T-helper 2 cell (primary cell): ENCODE measurements around the gene C19orf81.

Experiments
- DNase-seq, 5 experiments: peaks; one replicate each; pipeline versions ENCODE4 v3.0.0 to v3.0.0-alpha.2; 2012 to 2022

Gene C19orf81

DNA sequence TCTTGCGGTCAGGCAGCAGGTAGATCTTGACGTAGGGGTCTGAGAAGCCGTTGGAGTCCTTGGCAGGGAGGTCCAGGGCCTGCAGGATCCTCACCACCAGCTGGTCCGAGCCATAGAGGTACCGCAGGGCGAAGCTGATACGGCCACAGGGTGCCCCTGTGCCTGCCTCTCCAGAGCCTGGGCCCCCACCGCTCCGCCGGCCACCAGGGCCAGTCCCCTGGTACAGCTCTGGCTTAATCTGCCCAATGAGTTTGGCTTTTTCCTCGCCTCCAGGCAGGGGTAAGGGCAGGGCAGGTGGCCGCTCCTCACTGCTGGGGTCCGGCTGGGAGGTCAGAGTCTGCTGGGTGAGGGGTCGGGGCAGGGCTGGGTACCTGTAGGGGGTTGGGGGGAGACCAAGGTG is 19.4 kb upstream of the C19orf81 start:
- DNase-seq: no peak

DNA sequence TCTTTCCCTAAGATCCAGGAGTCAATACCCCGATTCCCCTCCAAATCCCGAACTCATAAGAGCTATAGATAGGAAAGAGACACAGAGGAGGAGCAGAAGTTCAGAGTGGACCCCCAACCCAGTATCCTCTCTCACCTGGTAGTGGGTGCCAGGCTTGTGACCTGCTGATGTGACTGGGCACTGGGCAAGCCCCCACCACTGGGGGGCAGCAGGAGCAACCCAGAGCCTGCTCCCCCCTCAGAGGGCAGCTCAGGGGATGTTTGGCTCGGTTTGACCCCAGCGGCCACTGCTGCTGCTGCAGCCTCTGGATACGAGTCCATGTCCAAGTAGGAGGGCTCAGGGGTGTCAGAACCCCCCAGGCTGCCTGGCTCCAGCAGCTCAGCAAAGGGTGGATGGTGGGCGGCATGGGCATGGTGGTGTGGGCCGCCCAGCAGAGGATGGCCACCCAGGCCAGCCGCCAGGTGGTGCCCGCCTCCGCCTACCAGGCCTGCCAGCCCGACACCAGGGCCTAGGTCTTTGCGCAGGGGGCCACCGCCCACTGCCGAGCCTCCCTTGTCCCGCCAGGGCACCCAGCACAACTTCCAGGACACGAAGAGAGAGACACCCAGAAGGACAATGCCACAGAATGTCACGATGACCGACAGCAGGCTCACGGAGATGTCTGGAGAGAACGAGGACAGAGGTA is 17.0 kb upstream of the C19orf81 start:
- no peak for DNase-seq

DNA sequence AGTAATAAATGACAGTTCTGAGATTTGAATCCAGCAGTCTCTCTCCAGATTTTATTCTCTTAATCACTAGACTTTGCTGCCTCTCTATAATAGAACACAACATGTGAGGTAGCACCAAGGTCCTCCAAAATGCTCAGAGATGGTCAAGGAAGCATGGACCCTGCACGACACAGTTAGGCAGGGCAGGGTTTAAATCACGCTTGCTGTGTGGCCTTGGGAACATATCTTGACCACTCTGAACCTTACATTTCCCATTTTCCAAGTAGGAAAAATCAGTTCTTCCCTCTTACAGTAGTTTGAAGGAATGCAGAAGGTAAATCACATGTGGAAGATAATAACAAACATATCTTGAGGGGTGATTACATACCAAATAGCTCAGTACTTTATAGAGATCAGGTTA is 15.9 kb upstream of the C19orf81 start:
- DNase-seq: no peak

DNA sequence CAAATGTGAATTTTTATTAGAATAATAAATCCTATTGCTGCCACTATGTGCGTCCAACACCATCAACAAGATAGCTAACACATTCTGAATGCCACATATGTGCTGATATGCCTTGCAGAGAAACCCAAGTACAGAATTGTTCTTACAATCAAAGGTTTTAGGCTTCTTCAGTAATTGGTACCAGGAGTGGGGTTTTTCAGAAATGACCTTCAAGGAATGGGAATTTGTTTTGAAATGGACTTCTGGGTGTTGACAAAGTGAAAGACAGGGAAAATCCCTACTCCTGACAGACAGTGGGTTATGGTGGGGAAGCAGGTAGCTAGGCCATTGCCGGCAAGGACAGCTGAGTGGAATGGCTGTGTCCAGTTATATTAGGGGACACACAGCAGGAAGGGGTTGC is 15.3 kb upstream of the C19orf81 start:
- no peak for DNase-seq

DNA sequence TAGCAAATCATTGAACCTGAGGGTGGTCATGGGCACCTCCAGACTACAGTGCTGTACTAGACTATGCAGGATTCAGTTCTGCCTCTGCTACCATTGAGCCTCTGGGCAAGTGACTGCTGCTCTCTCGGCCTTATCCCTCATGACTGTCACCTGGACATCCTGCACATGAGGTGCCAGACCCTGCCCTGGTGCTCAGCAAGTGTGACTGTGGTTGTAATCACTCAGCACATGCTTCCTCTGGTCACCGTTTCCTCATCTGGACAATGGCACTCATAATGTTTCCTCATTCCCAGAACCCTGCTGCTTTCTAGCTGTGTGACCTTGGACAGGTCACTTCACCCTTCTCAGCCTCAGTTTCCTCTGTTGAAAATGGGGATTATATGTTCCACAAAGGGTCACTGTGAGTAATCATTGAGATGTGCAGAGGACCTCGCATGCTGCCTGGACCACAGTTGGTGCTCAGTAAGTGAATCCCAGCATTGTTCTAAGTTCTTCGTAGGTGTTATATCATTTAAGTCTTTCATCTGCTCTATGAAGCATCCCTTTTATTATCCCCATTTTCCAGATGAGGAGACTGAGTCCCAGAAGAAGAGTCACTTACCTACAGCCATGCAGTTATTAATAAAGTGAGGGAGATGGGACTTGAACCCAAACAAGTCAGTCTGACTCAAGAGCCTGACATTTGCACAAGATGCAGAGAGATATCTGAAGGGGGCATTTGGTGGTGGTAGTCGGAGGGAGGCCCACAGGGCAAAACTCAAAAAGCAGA is 12.7 kb upstream of the C19orf81 start:
- DNase-seq: no peak

DNA sequence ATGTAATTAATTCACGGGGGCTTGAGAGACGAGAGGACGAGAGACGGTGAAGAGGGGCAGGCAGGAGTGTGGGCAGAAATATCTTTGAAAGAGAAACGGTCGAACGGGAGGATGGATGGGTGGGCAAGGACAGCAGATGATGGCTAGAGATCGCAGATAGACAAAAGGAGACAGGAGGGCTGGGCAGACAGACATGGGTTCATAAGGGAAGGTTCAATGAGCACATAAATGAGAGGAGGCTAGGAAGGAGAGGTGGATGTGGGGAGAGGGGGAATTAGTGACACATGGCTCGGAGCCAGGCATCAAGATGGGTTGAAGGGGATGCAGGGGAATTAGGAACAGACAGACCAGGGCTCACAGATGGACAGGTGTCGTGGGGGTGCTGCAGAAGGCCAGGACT is 10.6 kb upstream of the C19orf81 start:
- no peak for DNase-seq

DNA sequence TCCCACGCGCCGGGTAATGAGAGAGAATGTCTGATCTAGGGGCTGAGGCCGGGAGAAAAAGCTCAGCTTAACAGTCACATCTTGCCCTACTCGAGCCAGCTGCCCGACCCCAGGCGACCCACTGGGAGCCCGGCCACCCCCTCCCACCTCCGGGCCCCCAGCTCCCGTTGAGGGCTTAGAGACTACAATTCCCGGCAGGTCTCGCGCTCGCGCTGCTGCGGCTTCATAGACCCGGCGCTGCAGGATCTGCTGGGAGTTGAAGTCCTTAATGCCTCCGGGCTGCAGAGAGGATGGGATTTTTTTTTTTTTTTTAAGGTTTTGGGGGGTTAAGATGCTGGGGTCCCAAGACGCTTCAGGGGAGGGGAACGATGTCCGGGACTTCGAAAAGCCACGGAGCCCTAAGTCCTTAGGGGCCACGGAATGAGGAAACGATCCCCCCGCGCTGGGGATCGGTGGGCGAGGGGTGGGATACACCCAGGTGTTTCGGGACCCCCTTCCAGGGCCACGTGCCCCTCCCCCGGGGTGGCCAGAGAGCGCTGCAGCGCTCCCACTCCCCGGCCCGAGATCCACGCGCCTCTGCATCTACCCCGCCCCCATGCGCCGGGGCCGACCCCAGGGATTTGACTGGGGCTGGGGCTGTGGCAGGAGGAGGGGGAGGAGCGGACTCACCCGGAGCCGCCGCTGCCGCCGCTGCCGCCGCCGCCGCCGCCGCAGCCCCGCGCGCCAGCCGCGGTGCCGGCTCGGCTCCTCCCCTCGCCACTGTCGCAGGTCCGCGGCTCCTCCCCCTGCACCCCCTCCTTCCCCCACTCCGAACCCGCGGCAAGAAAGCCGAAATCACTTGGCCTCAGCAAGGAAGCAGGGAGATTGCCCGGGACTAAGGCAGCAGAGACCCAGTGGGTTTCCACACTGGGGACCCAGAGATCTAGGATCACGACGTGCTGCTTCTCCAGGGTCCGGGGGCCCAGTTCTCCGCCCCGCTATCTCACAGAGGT is 9.8 kb upstream of the C19orf81 start, which contains the start of gene SYT3:
Gene SYT3 (minus strand): TSS at position 761 of the 992 bp plus-strand sequence. CDS start 2,470 bp downstream, outside the sequence.
- DNase-seq: peak in 2 of 5 experiments; percentile 16

DNA sequence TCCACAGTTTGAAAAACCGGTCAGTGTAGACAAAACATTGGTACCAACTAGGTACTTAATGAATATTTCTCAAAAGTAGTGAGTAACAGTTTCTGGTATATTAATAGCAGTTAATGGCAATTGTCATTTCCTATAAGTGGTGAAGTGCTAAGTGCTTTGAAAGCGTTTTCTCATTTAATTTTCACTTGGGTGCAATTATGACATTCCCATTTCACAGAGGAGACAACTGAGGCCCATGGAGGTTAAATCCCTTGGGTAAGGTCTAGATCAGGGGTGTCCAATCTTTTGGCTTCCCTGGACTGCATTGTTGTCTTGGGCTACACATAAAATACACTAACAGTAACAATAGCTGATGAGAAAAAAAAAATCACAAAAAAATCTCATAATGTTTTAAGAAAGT is 8.9 kb upstream of the C19orf81 start:
- no peak for DNase-seq

DNA sequence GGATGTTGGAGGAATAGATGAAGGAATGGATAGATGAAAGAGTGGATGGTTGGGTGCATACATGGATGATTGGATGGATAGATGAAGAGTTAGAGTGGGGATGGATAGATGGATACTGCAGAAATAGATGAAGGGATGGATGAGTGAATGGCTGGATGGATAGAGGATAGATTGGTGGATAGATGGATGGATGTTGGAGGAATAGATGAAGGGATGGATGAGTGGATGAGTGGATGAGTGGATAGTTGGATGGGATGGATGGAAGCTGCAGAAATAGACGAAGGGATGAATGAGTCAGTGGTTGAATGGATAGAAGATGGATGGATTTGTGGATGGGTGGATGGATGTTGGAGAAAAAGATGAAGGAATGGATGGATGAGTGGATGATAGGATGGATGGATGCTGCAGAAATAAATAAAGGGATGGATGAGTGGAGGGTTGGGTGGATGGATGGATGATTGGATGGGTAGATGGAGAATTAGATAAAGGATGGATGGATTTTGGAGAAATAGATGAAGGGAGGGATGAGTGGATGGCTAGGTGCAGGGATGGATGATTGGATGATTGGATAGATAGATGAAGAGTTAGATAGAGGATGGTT is 4.8 kb upstream of the C19orf81 start:
- DNase-seq: no peak

DNA sequence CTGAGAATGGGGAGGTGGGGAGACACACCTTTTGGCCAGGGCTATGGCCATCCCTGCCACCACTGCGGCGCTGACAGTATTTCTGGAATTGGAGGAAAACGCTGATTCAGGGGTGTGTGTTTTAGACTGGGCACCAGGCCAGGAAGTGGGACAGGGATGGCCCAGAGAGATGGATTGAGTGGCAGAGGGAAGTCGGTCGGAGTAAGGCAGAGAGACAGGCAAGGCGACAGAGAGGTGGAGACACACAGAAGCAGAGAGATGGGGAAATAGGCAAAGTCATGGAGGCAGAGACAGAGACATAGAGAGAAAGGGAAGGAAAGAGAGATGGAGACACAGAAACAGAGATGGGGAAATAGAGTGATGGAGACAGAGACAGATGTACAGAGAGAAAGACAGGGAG is 4.1 kb upstream of the C19orf81 start:
- no peak for DNase-seq

DNA sequence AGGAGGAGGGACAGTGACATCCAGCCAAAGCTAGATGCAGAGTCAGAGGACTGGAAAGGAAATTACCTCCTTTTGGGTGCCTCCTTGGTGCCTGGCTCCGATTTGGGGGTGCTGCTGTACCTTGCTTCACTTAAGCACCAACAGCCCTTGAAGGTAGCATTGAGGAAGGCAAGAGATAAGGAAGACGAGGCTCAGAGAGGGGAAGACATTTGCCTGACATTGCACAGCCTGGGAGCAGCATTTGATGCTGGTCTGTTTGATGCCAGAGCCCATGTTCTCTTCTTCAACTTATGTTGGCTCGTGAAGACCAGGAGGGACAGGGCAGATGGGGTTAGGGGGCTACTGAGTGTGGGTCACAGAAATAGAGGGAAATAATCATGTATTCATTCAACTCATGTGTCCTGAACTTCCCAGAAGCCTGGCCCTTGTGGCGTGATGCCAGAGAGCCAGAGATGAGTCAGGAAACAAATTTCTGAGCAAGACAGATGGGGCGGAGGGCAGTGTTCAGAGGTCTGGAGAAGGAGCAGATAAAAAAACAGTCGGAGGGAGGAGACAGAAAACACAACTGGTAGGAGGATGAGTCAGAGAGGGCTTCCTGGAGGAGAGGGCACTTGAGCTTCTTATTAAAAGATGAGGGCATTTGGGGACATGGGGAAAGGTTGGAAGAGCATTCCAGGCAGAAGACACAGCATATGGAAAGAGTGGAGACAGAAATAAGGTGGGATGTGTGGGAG is 3.0 kb upstream of the C19orf81 start:
- no peak for DNase-seq

DNA sequence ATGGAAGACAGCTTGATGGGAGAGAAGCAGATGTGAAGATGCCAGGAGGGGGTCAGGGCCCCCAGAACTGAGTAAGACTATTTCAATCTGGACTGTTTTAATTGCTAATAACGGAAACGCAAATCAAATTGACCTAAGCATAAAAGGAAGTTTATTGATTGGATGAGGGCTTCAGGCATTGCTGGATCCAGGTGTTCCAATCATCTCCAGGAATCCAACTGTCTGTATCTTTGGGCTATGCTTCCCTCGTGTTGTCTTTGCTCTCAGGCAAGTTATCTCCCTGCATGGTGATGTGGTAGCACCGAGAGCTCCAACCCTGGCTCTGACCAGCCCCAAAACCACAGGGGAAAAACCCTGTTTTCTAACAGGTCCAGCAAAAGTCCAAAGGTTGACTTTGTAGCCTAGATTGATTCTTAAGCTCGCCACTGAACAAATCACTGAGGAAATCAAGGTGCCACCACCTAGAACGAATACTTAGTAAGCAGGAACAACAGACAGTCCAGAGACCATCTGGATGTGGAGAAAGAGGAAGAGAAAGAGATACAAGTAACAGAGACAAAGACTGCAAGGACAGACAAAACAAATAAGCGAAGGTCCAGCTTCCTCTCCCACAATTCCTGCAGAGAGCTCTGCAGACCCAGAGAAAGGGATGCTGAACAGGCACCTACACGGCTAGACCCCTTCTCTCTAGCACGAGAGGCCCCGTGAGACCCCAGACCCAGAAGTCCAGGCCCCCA is 1.2 kb upstream of the C19orf81 start:
- DNase-seq: no peak

DNA sequence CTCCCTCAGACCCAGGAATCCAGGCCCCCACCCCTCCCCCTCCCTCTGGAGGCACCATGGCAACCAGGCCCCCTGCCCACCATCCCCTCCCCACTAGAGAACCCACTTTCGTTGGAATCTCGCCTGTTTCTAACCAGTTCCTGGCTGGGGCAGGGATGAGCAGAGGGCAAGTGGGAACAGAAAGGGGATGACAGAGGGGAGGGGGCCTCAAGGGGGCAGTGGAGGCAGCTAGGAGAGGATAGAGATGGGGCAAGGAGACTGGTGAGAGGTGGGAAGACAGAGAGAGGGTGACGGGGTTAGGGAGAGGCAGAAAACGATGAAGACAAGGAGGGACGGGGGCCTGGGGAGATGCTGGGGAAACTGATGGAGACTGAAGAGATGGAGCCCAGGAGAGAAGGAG is 586 bp upstream of the C19orf81 start:
- DNase-seq: no peak

DNA sequence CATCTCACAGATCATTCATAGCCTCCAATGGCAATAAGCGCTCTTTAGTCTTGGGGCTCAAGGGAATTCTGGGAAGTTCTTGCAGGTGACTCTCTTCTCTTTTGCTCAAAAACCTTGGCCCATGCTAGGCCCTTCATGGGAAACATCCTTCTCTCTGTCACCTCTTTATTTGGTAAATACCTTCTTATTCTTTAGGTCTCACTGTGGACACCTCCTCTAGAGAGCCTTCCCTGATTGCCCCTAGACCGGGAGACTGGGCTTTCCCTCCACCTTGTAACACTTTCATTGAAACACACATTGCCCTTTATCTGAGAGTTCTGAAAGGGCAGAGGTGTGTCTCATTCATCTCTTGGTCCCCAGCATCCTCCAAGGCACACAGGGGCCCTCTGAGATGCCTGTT is 1.9 kb downstream of the C19orf81 start:
- no peak for DNase-seq

DNA sequence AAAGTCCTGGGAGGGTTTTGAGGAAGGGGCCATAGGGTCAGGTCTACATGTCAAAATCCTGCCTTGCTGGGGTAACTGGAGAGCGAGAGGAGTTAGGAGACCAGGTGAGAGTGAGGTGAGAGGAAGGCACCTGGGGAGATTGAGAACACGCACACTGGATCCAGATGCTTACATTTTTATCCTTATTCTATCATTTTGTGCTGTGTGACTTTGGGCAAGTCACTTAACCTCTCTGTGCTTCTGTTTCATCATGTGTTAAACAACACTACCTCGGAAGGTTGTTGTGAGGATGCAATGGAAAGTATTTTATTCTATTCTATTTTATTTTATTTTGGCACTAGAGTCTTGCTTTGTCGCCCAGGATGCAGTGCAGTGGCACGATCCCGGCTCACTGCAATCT is 3.5 kb downstream of the C19orf81 start:
- DNase-seq: no peak

DNA sequence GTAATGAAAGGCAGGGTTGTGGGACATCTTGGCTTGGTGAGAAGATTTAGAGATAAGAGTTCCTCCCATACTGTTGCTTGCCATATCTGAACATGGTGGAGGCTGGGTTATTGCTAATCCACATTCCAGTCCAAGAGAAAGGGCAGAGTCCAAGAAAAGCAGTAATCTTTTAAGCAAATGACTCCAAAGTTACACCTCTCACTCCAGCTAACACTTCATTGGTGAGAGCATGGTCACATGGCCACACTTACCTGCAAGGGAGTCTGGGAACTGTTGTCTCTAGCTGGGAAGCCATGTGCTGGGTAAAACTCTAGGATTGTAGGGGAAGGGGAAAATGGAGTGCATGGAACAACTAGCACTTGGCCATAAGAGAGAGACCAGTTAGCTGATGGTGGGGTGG is 5.6 kb downstream of the C19orf81 start:
- no peak for DNase-seq

DNA sequence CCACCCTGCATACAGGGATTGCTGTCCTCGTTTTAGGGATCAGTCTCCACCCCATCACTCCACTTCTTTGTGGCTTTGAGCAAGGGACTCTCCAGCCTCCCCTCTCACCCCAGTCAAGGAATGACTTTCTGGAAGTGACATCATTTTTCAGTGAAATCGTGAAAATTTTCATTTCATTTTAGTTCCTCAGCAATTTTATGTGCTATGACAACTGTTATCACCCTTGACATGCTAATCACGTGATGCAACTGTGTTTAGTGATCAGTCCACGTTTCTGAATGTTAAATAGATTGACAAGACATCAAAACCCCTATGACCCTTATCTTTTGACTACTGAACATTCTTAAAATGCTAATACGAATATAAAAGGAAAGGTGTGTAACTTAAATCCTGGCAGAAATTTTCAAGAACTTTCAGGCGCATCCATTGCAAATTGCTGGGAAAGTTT is 8.0 kb downstream of the C19orf81 start:
- DNase-seq: no peak

DNA sequence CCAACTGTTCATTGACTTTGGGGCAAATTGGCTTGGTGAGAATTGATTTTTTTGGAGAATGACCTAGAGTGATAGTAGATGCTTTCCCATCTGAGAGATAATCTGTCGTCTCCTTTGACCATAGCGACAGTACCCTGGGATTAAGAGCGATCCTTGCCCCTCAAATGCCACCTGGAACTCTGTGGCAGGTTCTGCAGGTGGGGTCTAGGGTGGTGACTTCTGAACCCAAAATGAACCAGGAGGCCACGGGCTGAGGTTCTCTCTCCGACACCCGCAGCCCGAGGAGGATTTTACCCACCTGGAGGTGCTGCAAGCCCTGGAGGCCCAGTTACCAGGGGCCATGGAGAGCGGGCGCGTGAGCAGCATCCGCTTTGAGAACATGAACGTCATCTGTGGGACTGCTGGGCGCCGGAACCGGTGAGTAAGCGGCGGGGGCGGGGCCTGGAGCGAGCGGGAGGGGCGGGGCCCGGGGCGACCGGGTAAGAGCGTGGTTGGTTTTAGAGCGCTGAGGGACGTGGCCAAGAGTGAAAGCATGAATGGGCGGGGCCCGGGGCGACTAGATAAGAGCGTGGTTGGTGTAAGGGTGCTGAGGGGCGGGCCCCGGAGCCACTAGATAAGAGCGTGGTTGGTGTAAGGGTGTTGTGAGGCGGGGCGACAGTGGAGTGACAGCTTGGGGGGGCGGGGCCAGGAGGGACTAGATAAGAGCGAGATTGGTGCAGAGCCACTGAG is 8.6 kb downstream of the C19orf81 start:
- peak in 4 of 5 experiments; percentile 24 to 90 (median 72) for DNase-seq

DNA sequence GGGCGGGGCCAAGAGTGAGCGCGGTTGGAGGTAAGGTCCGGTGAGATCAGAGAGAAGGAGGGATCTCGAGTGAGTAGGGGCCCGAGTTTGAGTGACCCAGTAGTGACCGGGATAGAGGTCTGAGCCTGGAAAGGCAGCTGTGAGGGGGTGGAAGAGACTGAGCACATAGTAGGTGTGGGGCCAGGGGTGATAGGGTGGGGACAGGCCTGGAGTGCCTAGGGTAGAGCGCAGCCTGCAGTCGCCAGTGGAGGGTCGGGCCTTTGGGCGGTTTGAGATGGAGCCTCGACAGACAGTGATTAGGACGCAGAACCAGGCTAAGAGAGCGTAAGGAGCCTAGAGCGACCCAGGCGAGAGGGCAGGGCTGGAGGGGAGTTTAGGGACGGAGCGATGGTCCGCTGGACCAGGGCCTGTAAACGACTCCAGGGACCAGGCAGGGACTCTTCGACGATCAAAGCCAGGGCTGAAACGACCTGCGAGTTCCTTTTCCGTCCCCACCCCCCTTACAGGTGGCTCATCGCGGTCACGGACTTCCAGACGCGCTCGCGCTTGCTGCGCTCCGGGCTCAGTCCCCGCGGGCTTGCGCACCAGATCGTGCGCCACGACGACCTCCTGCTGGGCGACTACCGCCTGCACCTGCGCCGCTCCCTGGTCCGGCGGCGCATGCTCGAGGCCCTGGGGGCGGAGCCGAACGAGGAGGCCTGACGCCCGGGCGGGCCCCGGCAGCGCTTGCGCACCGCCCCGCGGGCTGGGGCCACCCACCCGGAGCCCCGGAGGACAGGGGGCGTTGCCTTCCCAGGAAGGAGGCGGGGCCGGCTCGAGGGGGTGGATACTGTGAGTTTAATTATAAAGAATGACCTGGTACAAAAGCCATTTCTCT is 9.4 kb downstream of the C19orf81 start:
- peak in 3 of 5 experiments; percentile 22 to 72 (median 33) for DNase-seq
